Adrenal gland (tissue), 12 donors: ENCODE data around the gene BTBD9. TPM values are rescaled to one million over a fixed set of nuclear protein-coding genes. Genes with fewer than 3 reads are reported as not detected.

Experiments
- DNase-seq, 7 donors: peaks; one replicate each; pipeline ENCODE4 v3.0.0-alpha.2; 2019 to 2020
- H3K27ac ChIP-seq, 5 donors: fragments of 200-600 bp; sonication (generic) in 4 of 5; 1 replicate in 3 of 5; 2 replicates in 2 of 5; pipeline versions ENCODE4 v1.5.1 to v1.8.0; 2016 to 2020; ENCODE audit warnings: mild to moderate bottlenecking in 1 of 5
- H3K27me3 ChIP-seq: fragments of 200-600 bp; 2 replicates; pipeline ENCODE4 v1.8.0; 2021
- H3K36me3 ChIP-seq, 2 donors: fragments of 200-600 bp; replicated peaks in 1 of 2; 1 replicate in 1 of 2; 2 replicates in 1 of 2; pipeline versions ENCODE4 v1.5.1 to v1.8.0; 2018 to 2022
- H3K4me1 ChIP-seq, 2 donors: fragments of 200-600 bp; replicated peaks in 1 of 2; 1 replicate in 1 of 2; 2 replicates in 1 of 2; pipeline versions ENCODE4 v1.5.1 to v1.8.0; 2018 to 2021
- H3K4me3 ChIP-seq, 4 donors: fragments of 200-600 bp; sonication (generic) in 3 of 4; one replicate each; pipeline ENCODE4 v1.5.1; 2016 to 2018
- H3K9me3 ChIP-seq, 3 donors: fragments of 200-600 bp; sonication (generic) in 1 of 3; replicated peaks in 1 of 3; 1 replicate in 2 of 3; 2 replicates in 1 of 3; pipeline versions ENCODE4 v1.5.1 to v1.8.0; 2016 to 2021
- CTCF ChIP-seq, 6 experiments: fragments of 450-650 bp in 4 of 6; fragments of 200-600 bp in 2 of 6; sonication (generic) in 1 of 6; IDR thresholded peaks; 1 replicate in 5 of 6; 2 replicates in 1 of 6; pipeline versions ENCODE4 v1.5.1 to v1.8.0; 2016 to 2021; ENCODE audit warnings: antibody characterized with exemption in 6 of 6, mild to moderate bottlenecking in 2 of 6, moderate library complexity in 1 of 6
- POLR2A ChIP-seq, 2 donors: fragments of 450-650 bp; IDR thresholded peaks; one replicate each; pipeline ENCODE4 v1.6.1; 2017; ENCODE audit warnings: antibody characterized with exemption in 2 of 2, mild to moderate bottlenecking in 2 of 2, moderate library complexity in 1 of 2
- WGBS, 4 donors: extraction: QIAGEN DNeasy Blood & Tissue Kit in 2 of 4; methylation state at CpG; one replicate each; pipeline versions ENCODE4 v1.1.5 to v1.1.7; 2013 to 2017; 5-methylcytosine and 5-hydroxymethylcytosine counted together
- intact Hi-C, 2 donors: fragments of 100-400 bp; cut with DNase I; formaldehyde crosslinking; loops; one replicate each; pipeline versions ENCODE4 v1.14.1 to v1.15.0; 2022 to 2023
- polyA plus RNA-seq, 3 donors: library from polyadenylated mRNA; stranded (reverse); fragments of 200-250 nt in 2 of 3; fragments of 350-450 nt in 1 of 3; fragmentation: Illumina TruSeq in 1 of 3; extraction: RNeasy Lipid Tissue Mini Kit (QIAGEN cat#74804) in 1 of 3; gene quantifications; one replicate each; pipeline ENCODE4 v1.2.3, GENCODE V29; 2013 to 2014
- total RNA-seq, 9 donors: library from RNA; depleted of rRNA in 4 of 9; stranded (reverse); fragments of >200 nt in 4 of 9; fragments of 120-200 nt in 1 of 9; fragmentation: NEBNext Ultra II Directional in 1 of 9; extraction: Animal tissue kit (Norgen Biotek cat#: 25700) in 1 of 9; gene quantifications; one replicate each; pipeline versions ENCODE4 v1.1.0 to v1.2.4, GENCODE V29; 2013 to 2023
- donor health status: healthy with polysubstance abuse.
- donor health status: Bipolar disorder and iron deficiency.
- donor health status: DM: yes; HTN: yes; CAD: no.
- donor health status: DM: no; HTN: no; CAD: no.
- donor health status: DM: no; HTN: no; CAD: no.
- donor health status: DM: yes; HTN: yes; CAD: no.

The BTBD9 gene
- total and polyA plus RNA-seq, 12 donors, result 2.4 to 29.6 (median 18.1) TPM

GRCh38 chr6:38375937-38376336 lies 263.8 kb downstream of the BTBD9 start:
- 90 to 98% (median 95%) methylated on average over 2 of the region's 2 CpGs for WGBS, 4 donors
- H3K9me3 ChIP-seq, result no peaks in the 10 kb centered on the region
- H3K27me3 ChIP-seq, result no peaks in the 10 kb centered on the region
- H3K36me3 ChIP-seq, result no peaks in the 10 kb centered on the region
- TF ChIP-seq CTCF (IDR thresholded peaks at IDR 0.05) (no peak), POLR2A (IDR thresholded peaks at IDR 0.05) (no peak)
- H3K27ac ChIP-seq, result no peak overlapping the region
- no peak overlapping the region for H3K4me3 ChIP-seq
- H3K4me1 ChIP-seq, result peaks cover 0 to 9% of the 10 kb centered on the region in 2 donors
- intact Hi-C loops, result no loop called here
- no peak for DNase-seq

- Histone ChIP-seq H3K36me3 (no peaks in the 10 kb centered on the region), H3K27me3 (no peaks in the 10 kb centered on the region), H3K27ac (no peak overlapping the region), H3K9me3 (no peaks in the 10 kb centered on the region), H3K4me3 (no peak overlapping the region), H3K4me1 (peaks cover 0 to 15% of the 10 kb centered on the region in 2 donors)
- intact Hi-C loops, result no loop called here
- TF ChIP-seq POLR2A (IDR thresholded peaks at IDR 0.05) (no peak), CTCF (IDR thresholded peaks at IDR 0.05) (no peak)
- WGBS, 4 donors, result 82 to 97% (median 88%) methylated on average over 1 of the region's 1 CpG
- no peak for DNase-seq
Measured at GRCh38 chr6:38375341-38375740, 264.4 kb downstream of the BTBD9 start.

GRCh38 chr6:38371881-38372280 lies 267.8 kb downstream of the BTBD9 start:
- Histone ChIP-seq H3K9me3 (no peaks in the 10 kb centered on the region), H3K4me1 (peaks cover 0 to 21% of the 10 kb centered on the region in 2 donors), H3K27me3 (no peaks in the 10 kb centered on the region), H3K27ac (no peak overlapping the region), H3K4me3 (no peak overlapping the region), H3K36me3 (no peaks in the 10 kb centered on the region)
- TF ChIP-seq POLR2A (IDR thresholded peaks at IDR 0.05) (no peak), CTCF (IDR thresholded peaks at IDR 0.05) (no peak)
- DNase-seq, result no peak
- intact Hi-C loops, result no loop called here
- WGBS, 4 donors, result 91 to 100% (median 99%) methylated on average over 1 of the region's 1 CpG

GRCh38 chr6:38370653-38371601 lies 268.8 kb downstream of the BTBD9 start:
- H3K4me1 ChIP-seq, result peaks cover 0 to 22% of the 10 kb centered on the region in 2 donors
- H3K27ac ChIP-seq, result peak overlapping the region in 2 of 5 donors; percentile 6 to 10
- no peaks in the 10 kb centered on the region for H3K27me3 ChIP-seq
- DNase-seq, result peak; percentile 66 to 87 (median 80)
- H3K9me3 ChIP-seq, result no peaks in the 10 kb centered on the region
- intact Hi-C loops, result no loop called here
- no peak overlapping the region for H3K4me3 ChIP-seq
- TF ChIP-seq CTCF (IDR thresholded peaks at IDR 0.05) (no peak), POLR2A (IDR thresholded peaks at IDR 0.05) (no peak)
- no peaks in the 10 kb centered on the region for H3K36me3 ChIP-seq
- 37 to 41% (median 41%) methylated on average over 8 of the region's 8 CpGs for WGBS, 4 donors
